ENCODE results near the gene HMCN1.

DNA sequence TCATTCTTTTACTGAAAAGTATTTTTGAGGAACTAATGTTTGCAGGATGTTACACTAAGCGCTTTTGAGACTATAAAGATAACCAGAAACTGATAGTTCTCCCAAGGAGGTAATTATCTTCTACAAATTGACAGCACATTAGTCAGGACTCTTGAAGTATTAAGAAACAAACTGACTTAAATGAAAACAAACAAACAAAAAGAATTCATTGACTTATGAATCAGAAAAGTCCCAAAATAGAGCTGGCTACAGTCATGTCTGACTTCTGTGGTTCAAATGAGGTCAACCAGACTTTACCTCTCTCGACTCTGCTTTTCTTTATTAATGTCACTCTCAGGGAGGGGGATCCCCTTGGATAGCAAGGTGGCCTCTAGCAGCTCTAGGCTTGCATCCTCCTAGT, 344.1 kb downstream of the HMCN1 start:
- TF ChIP-seq, protein P1, sequence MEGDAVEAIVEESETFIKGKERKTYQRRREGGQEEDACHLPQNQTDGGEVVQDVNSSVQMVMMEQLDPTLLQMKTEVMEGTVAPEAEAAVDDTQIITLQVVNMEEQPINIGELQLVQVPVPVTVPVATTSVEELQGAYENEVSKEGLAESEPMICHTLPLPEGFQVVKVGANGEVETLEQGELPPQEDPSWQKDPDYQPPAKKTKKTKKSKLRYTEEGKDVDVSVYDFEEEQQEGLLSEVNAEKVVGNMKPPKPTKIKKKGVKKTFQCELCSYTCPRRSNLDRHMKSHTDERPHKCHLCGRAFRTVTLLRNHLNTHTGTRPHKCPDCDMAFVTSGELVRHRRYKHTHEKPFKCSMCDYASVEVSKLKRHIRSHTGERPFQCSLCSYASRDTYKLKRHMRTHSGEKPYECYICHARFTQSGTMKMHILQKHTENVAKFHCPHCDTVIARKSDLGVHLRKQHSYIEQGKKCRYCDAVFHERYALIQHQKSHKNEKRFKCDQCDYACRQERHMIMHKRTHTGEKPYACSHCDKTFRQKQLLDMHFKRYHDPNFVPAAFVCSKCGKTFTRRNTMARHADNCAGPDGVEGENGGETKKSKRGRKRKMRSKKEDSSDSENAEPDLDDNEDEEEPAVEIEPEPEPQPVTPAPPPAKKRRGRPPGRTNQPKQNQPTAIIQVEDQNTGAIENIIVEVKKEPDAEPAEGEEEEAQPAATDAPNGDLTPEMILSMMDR (conservative IDR thresholded peaks at IDR 0.05 in 1 of 2, IDR thresholded peaks at IDR 0.05 in 1 of 2; ENCODE audit: low read depth in 1 of 2, low read length in 2 of 2): no peak
- TF ChIP-seq EZH2 (IDR thresholded peaks at IDR 0.05; ENCODE audit: low read length, missing control alignments): no peak
